Vagina (tissue), 2 donors: ENCODE measurements around the gene CXCL10. TPM values are rescaled to one million over a fixed set of nuclear protein-coding genes. Genes with fewer than 3 reads are reported as not detected.

ENCODE experiments used
- DNase-seq, 2 donors: peaks; one replicate each; pipeline ENCODE4 v3.0.0-alpha.2; 2017; ENCODE audit errors: extremely low spot score in 2 of 2
- H3K27ac ChIP-seq: fragments of 200-600 bp; sonication (generic); one replicate; pipeline ENCODE4 v1.5.1; 2019
- H3K27me3 ChIP-seq: fragments of 200-600 bp; sonication (generic); one replicate; pipeline ENCODE4 v1.5.1; 2019
- H3K36me3 ChIP-seq, 2 donors: fragments of 200-600 bp; sonication (generic); one replicate each; pipeline ENCODE4 v1.5.1; 2017 to 2019
- H3K4me1 ChIP-seq: fragments of 200-600 bp; sonication (generic); one replicate; pipeline ENCODE4 v1.5.1; 2019
- H3K4me3 ChIP-seq, 2 donors: fragments of 200-600 bp; sonication (generic); 1 replicate in 1 of 2; 2 replicates in 1 of 2; pipeline ENCODE4 v1.5.1; 2016 to 2019
- H3K9me3 ChIP-seq: fragments of 200-600 bp; sonication (generic); one replicate; pipeline ENCODE4 v1.5.1; 2019
- POLR2A ChIP-seq, 2 donors: fragments of 450-650 bp; IDR thresholded peaks; one replicate each; pipeline ENCODE4 v1.6.1; 2017; ENCODE audit warnings: antibody characterized with exemption in 2 of 2, mild to moderate bottlenecking in 2 of 2, moderate library complexity in 2 of 2
- POLR2AphosphoS5 ChIP-seq, 2 donors: sonication (generic); formaldehyde crosslinking; IDR thresholded peaks; one replicate each; pipeline ENCODE4 v1.9.0; 2017; ENCODE audit warnings: antibody characterized with exemption in 2 of 2, mild to moderate bottlenecking in 2 of 2, low read depth in 1 of 2; ENCODE audit not compliant: insufficient read depth in 1 of 2
- intact Hi-C: fragments of 100-400 bp; cut with DNase I; formaldehyde crosslinking; loops from one replicate; pipeline ENCODE4 v1.15.1; 2023
- total RNA-seq: library from RNA; depleted of rRNA; stranded (reverse); fragments of >200 nt; gene quantifications from one replicate; pipeline ENCODE4 v1.2.3, GENCODE V29; 2016
- TF ChIP-seq, protein P1 (sequence below), 3 experiments: fragments of 450-650 bp in 2 of 3; fragments of 200-600 bp in 1 of 3; sonication (generic) in 1 of 3; IDR thresholded peaks; one replicate each; pipeline ENCODE4 v1.5.1; 2017 to 2019; ENCODE audit warnings: antibody characterized with exemption in 3 of 3, mild to moderate bottlenecking in 2 of 3, moderate library complexity in 2 of 3

Gene CXCL10
- total RNA-seq, 1 donor from 2014 or later: 1.7 TPM

DNA sequence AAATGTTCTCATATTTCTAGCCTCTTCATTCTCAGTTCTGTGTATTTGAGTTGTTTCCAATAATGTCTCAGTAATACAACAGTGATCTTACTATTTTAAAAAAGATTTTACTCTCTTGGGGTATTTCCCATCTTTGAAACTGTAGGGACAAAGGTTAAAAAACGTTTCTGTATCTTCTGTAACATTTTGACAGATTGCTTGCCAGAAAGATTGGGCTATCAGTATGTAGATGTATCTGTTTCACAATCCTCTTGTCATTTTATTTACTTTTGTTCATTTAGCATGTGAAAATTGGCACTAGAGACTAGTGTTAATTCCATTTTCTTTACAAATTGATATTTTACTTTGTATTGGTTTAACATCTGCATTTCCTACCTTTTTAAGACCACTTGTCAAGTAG, 9.8 kb downstream of the CXCL10 start:
- intact Hi-C loops: no loop called here
- H3K36me3 ChIP-seq: no peaks in the 10 kb centered on the region
- DNase-seq: no peak
- H3K4me1 ChIP-seq: peaks cover 16% of the 10 kb centered on the region
- H3K9me3 ChIP-seq: no peaks in the 10 kb centered on the region
- H3K4me3 ChIP-seq: no peak overlapping the region
- TF ChIP-seq POLR2A (IDR thresholded peaks at IDR 0.05): no peak
- TF ChIP-seq, protein P1, sequence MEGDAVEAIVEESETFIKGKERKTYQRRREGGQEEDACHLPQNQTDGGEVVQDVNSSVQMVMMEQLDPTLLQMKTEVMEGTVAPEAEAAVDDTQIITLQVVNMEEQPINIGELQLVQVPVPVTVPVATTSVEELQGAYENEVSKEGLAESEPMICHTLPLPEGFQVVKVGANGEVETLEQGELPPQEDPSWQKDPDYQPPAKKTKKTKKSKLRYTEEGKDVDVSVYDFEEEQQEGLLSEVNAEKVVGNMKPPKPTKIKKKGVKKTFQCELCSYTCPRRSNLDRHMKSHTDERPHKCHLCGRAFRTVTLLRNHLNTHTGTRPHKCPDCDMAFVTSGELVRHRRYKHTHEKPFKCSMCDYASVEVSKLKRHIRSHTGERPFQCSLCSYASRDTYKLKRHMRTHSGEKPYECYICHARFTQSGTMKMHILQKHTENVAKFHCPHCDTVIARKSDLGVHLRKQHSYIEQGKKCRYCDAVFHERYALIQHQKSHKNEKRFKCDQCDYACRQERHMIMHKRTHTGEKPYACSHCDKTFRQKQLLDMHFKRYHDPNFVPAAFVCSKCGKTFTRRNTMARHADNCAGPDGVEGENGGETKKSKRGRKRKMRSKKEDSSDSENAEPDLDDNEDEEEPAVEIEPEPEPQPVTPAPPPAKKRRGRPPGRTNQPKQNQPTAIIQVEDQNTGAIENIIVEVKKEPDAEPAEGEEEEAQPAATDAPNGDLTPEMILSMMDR (IDR thresholded peaks at IDR 0.05): no peak
- TF ChIP-seq POLR2AphosphoS5 (IDR thresholded peaks at IDR 0.05; ENCODE audit: insufficient read depth in 1 of 2, low read depth in 1 of 2): no peak
- no peak overlapping the region for H3K27ac ChIP-seq
- no peaks in the 10 kb centered on the region for H3K27me3 ChIP-seq

DNA sequence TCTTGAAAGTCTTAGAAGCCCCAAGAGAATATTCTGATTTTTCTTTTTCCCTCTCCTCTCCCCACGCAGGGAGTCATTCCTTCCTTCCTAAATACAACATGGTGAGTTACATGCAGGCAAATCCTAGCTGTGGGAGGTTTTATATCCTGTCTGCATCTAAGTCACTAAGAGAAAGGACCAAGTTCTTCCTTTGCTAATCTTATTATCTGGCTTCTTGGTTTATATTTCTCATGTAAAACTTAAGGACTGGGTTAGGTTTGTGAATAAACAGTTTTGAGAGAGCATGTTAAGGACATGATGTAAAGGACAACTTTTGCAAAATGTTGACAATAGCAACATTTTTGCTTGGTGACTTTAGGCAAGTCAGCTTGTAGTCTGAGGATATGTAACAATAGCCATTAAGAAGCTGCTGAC, 10.9 kb downstream of the CXCL10 start:
- intact Hi-C loops: no loop called here
- Histone ChIP-seq H3K4me3 (peak overlapping the region in 1 of 2 donors; percentile 1), H3K4me1 (peaks cover 16% of the 10 kb centered on the region), H3K27me3 (no peaks in the 10 kb centered on the region), H3K27ac (peak overlapping the region; percentile 65), H3K9me3 (no peaks in the 10 kb centered on the region), H3K36me3 (no peaks in the 10 kb centered on the region)
- TF ChIP-seq POLR2AphosphoS5 (IDR thresholded peaks at IDR 0.05; ENCODE audit: insufficient read depth in 1 of 2, low read depth in 1 of 2) (no peak), POLR2A (IDR thresholded peaks at IDR 0.05) (no peak)
- TF ChIP-seq, protein P1 (IDR thresholded peaks at IDR 0.05): no peak
- DNase-seq: no peak

DNA sequence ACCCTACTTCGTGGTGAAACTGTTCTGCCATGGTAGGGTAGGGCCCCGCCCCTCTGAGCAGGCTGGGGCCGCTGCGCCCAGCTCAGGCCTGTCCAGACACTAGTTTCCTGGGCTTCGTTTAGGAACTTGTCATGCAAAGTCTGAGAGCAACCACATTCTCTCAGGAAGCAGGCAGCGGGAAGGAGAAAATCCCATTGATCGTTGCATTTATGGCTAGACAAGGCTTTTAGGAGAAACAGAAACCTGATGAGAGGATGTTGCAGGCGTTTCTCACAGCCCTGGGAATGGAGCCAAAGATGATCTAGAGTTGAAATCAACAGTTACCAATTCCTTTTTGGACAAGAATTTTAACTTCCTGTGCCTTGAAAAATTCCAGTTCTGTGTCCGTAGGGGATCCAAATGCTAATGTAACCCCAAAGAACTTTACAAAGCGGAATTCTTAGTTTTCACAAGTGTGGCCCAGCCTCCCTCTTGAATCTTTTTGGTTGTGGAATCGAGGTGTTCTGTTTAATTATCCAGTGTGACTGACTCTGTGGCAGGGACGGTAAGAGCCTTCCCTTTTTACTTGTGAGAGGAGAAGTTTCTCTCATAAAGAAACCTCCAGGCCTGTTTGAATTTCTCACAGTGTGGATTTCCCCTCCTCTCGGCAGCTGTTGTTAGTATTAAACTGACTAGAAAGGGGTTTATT, 11.5 kb downstream of the CXCL10 start:
- no peak for TF ChIP-seq POLR2AphosphoS5 (IDR thresholded peaks at IDR 0.05; ENCODE audit: insufficient read depth in 1 of 2, low read depth in 1 of 2)
- TF ChIP-seq, protein P1 (IDR thresholded peaks at IDR 0.05): no peak
- no peak for TF ChIP-seq POLR2A (IDR thresholded peaks at IDR 0.05)
- H3K4me3 ChIP-seq: peak overlapping the region in 1 of 2 donors; percentile 1
- DNase-seq: no peak

DNA sequence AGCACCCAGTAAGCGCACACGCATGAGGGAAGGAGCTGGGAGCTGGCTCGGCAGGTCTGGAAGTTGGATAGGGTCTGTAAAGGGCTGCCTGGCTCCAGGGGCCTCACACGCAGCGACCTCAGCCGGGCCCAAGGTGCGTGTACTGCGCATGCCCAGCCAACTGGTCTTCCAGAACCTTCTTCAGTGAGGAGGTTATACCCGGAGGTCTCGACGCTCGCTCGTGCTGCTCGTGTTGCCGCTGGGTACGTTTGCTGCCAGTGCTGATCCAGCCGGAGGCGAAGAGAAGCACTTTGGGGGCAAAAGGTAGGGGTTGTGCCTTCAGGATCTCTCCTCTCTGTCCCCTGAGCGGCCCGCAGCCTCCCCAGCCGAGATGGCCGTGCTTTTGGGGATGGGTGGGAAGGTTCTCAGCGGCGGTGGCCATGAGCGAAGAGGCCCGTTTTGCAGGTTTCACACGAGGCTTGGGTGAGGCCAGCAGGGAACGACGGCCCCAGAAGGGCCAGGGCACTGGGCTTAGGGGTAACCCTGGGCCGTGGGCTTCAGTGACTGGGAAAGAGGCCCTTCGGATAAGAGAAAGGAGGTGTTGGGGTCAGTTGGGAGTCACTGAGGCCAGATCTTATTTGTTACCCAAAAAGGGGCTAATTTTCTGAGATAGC, 12.2 kb downstream of the CXCL10 start:
- Histone ChIP-seq H3K4me3 (peak overlapping the region in 1 of 2 donors; percentile 1), H3K27ac (peak overlapping the region; percentile 65), H3K27me3 (no peaks in the 10 kb centered on the region), H3K36me3 (no peaks in the 10 kb centered on the region), H3K4me1 (peaks cover 16% of the 10 kb centered on the region), H3K9me3 (no peaks in the 10 kb centered on the region)
- no peak for TF ChIP-seq POLR2A (IDR thresholded peaks at IDR 0.05)
- no peak for TF ChIP-seq POLR2AphosphoS5 (IDR thresholded peaks at IDR 0.05; ENCODE audit: insufficient read depth in 1 of 2, low read depth in 1 of 2)
- TF ChIP-seq, protein P1 (IDR thresholded peaks at IDR 0.05): no peak
- intact Hi-C loops: no loop called here
- no peak for DNase-seq

More for the DNA sequence above, 11.5 kb downstream of the CXCL10 start:
- Histone ChIP-seq H3K27me3 (no peaks in the 10 kb centered on the region), H3K36me3 (no peaks in the 10 kb centered on the region), H3K27ac (peak overlapping the region; percentile 65), H3K4me1 (peaks cover 16% of the 10 kb centered on the region), H3K9me3 (no peaks in the 10 kb centered on the region)
- intact Hi-C loops: no loop called here

DNA sequence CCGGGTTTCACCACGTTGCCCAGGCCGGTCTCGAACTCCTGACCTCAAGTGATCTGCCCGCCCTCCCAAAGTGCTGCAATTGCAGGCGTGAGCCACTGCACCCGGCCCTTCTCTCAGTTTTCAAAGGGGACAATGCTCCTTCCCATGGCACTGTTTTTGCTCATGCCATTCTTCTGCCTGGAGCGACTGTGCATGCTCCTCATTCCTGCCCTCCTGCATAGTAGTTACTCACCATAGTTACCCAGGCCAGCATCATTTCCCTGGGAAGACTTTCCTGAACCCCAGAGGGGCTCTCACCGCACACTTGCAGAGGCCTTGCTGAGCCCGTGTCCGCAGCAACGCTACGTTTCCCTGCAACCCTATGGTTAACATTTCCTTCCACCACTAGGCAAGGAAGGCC, 12.7 kb downstream of the CXCL10 start:
- intact Hi-C loops: no loop called here

More for the DNA sequence above, 12.7 kb downstream of the CXCL10 start:
- no peaks in the 10 kb centered on the region for H3K9me3 ChIP-seq
- DNase-seq: no peak
- no peak overlapping the region for H3K4me3 ChIP-seq
- H3K36me3 ChIP-seq: no peaks in the 10 kb centered on the region
- peaks cover 16% of the 10 kb centered on the region for H3K4me1 ChIP-seq
- no peaks in the 10 kb centered on the region for H3K27me3 ChIP-seq
- no peak overlapping the region for H3K27ac ChIP-seq
- TF ChIP-seq POLR2AphosphoS5 (IDR thresholded peaks at IDR 0.05; ENCODE audit: insufficient read depth in 1 of 2, low read depth in 1 of 2): no peak
- no peak for TF ChIP-seq POLR2A (IDR thresholded peaks at IDR 0.05)
- TF ChIP-seq, protein P1 (IDR thresholded peaks at IDR 0.05): no peak
